H9 (cell line): ENCODE data around the gene CCDC88C. TPM values are rescaled to one million over a fixed set of nuclear protein-coding genes. Genes with fewer than 3 reads are reported as not detected.

Source experiments
- DNase-seq: peaks from one replicate; pipeline ENCODE4 v3.0.0-alpha.2; 2017
- H2AFZ ChIP-seq: one replicate; pipeline ENCODE4 v1.6.1; 2013; ENCODE audit warnings: mild to moderate bottlenecking, low read length, control low read depth, moderate library complexity
- H2AK5ac ChIP-seq: 2 replicates; pipeline ENCODE4 v1.6.1; 2013; ENCODE audit warnings: low read length, control low read depth, mixed read lengths; ENCODE audit not compliant: insufficient read length
- H2BK120ac ChIP-seq: one replicate; pipeline ENCODE4 v1.6.1; 2013; ENCODE audit warnings: low read depth, mild to moderate bottlenecking, low read length, control low read depth, inconsistent platforms; ENCODE audit not compliant: poor library complexity, severe bottlenecking
- H2BK12ac ChIP-seq: 2 replicates; pipeline ENCODE4 v1.6.1; 2013; ENCODE audit warnings: low read length, control low read depth, mixed read lengths, low read depth; ENCODE audit not compliant: insufficient read length
- H2BK15ac ChIP-seq: 2 replicates; pipeline ENCODE4 v1.6.1; 2013; ENCODE audit warnings: low read depth, low read length, control low read depth
- H2BK20ac ChIP-seq: one replicate; pipeline ENCODE4 v1.6.1; 2013; ENCODE audit warnings: low read depth, mild to moderate bottlenecking, low read length, control low read depth, inconsistent platforms; ENCODE audit not compliant: poor library complexity, severe bottlenecking
- H2BK5ac ChIP-seq: 2 replicates; pipeline ENCODE4 v1.6.1; 2013; ENCODE audit warnings: low read length, control low read depth, mixed read lengths; ENCODE audit not compliant: insufficient read length
- H3K14ac ChIP-seq: 2 replicates; pipeline ENCODE4 v1.6.1; 2013; ENCODE audit warnings: low read length, control low read depth; ENCODE audit not compliant: insufficient read depth
- H3K18ac ChIP-seq: 2 replicates; pipeline ENCODE4 v1.6.1; 2013; ENCODE audit warnings: low read depth, mild to moderate bottlenecking, mixed read lengths, low read length, control low read depth; ENCODE audit not compliant: insufficient read length
- H3K23ac ChIP-seq: 2 replicates; pipeline ENCODE4 v1.6.1; 2013; ENCODE audit warnings: low read length, control low read depth, mixed read lengths, low read depth; ENCODE audit not compliant: insufficient read length
- H3K23me2 ChIP-seq: 2 replicates; pipeline ENCODE4 v1.6.1; 2013; ENCODE audit warnings: low read depth, mild to moderate bottlenecking, mixed read lengths, low read length, control low read depth; ENCODE audit not compliant: insufficient read length, poor library complexity, severe bottlenecking
- H3K27ac ChIP-seq: 2 replicates; pipeline ENCODE4 v1.5.1; 2013; ENCODE audit warnings: low read length, control low read depth, mixed read lengths, low read depth; ENCODE audit not compliant: insufficient read length
- H3K27me3 ChIP-seq: 2 replicates; pipeline ENCODE4 v1.6.1; 2013; ENCODE audit warnings: low read length, control low read depth, inconsistent platforms; ENCODE audit not compliant: insufficient read depth
- H3K4ac ChIP-seq: 2 replicates; pipeline ENCODE4 v1.6.1; 2013; ENCODE audit warnings: low read depth, mild to moderate bottlenecking, control low read depth, inconsistent platforms, low read length, moderate library complexity
- H3K4me1 ChIP-seq: 2 replicates; pipeline ENCODE4 v1.6.1; 2013; ENCODE audit warnings: low read length, control low read depth, inconsistent platforms; ENCODE audit not compliant: insufficient read depth
- H3K4me2 ChIP-seq: 2 replicates; pipeline ENCODE4 v1.6.1; 2013; ENCODE audit warnings: low read length, control low read depth, mixed read lengths; ENCODE audit not compliant: insufficient read length, insufficient read depth
- H3K56ac ChIP-seq: 2 replicates; pipeline ENCODE4 v1.6.1; 2013; ENCODE audit warnings: low read depth, mild to moderate bottlenecking, mixed read lengths, low read length, control low read depth; ENCODE audit not compliant: insufficient read length
- H3K79me1 ChIP-seq: 2 replicates; pipeline ENCODE4 v1.6.1; 2013; ENCODE audit warnings: low read depth, mild to moderate bottlenecking, moderate library complexity, low read length, control low read depth, inconsistent platforms; ENCODE audit not compliant: insufficient read depth, poor library complexity, severe bottlenecking
- H3K79me2 ChIP-seq: 2 replicates; pipeline ENCODE4 v1.6.1; 2013; ENCODE audit warnings: low read length, control low read depth, inconsistent platforms; ENCODE audit not compliant: insufficient read depth
- H3K9ac ChIP-seq: 2 replicates; pipeline ENCODE4 v1.6.1; 2013; ENCODE audit warnings: low read length, control low read depth, mixed read lengths; ENCODE audit not compliant: insufficient read length; ENCODE audit errors: extremely low read depth
- H3K9me3 ChIP-seq: one replicate; pipeline ENCODE4 v1.6.1; 2013; ENCODE audit warnings: low read depth, low read length, inconsistent platforms; ENCODE audit not compliant: control insufficient read depth
- H3T11ph ChIP-seq: one replicate; pipeline ENCODE4 v1.6.1; 2013; ENCODE audit warnings: mild to moderate bottlenecking, low read length, control low read depth, inconsistent platforms
- H4K20me1 ChIP-seq: one replicate; pipeline ENCODE4 v1.6.1; 2013; ENCODE audit not compliant: control insufficient read depth, insufficient read length, insufficient read depth
- H4K5ac ChIP-seq: 2 replicates; pipeline ENCODE4 v1.6.1; 2013; ENCODE audit warnings: low read depth, mild to moderate bottlenecking, mixed read lengths, low read length, control low read depth; ENCODE audit not compliant: insufficient read length
- H4K8ac ChIP-seq: replicated peaks from 2 replicates; pipeline ENCODE4 v1.6.1; 2013; ENCODE audit warnings: low read length, control low read depth, mixed read lengths, low read depth; ENCODE audit not compliant: insufficient read length
- H4K91ac ChIP-seq: 2 replicates; pipeline ENCODE4 v1.6.1; 2013; ENCODE audit warnings: low read depth, mild to moderate bottlenecking, moderate library complexity, mixed read lengths, low read length, control low read depth; ENCODE audit not compliant: insufficient read length
- H3K27ac Mint-ChIP-seq, 3 experiments: 2 replicates in 2 of 3; 3 replicates in 1 of 3; pipeline ENCODE4 v1.8.0; 2020 to 2021; ENCODE audit warnings: mixed read lengths in 3 of 3, mild to moderate bottlenecking in 1 of 3, moderate library complexity in 1 of 3
- H3K27me3 Mint-ChIP-seq: 2 replicates; pipeline ENCODE4 v1.8.0; 2021; ENCODE audit warnings: low read depth, mild to moderate bottlenecking, moderate library complexity, mixed read lengths
- H3K36me3 Mint-ChIP-seq, 3 experiments: 2 replicates in 2 of 3; 3 replicates in 1 of 3; pipeline ENCODE4 v1.8.0; 2020 to 2021; ENCODE audit warnings: low read depth in 3 of 3, mixed read lengths in 3 of 3; ENCODE audit not compliant: insufficient read depth in 1 of 3
- H3K4me1 Mint-ChIP-seq, 2 experiments: 2 replicates each; pipeline ENCODE4 v1.8.0; 2020; ENCODE audit warnings: mixed read lengths in 2 of 2
- H3K4me3 Mint-ChIP-seq, 2 experiments: 2 replicates in 1 of 2; 3 replicates in 1 of 2; pipeline ENCODE4 v1.8.0; 2020 to 2021; ENCODE audit warnings: mild to moderate bottlenecking in 2 of 2, mixed read lengths in 2 of 2, moderate library complexity in 1 of 2
- H3K9me3 Mint-ChIP-seq, 2 experiments: 2 replicates in 1 of 2; 3 replicates in 1 of 2; pipeline ENCODE4 v1.8.0; 2020; ENCODE audit warnings: mild to moderate bottlenecking in 2 of 2, mixed read lengths in 2 of 2, moderate library complexity in 1 of 2
- CTCF ChIP-seq: fragments of 200-600 bp; sonication (generic); conservative IDR thresholded peaks from 3 replicates; pipeline ENCODE4 v1.8.0; 2021; ENCODE audit warnings: antibody characterized with exemption, mild to moderate bottlenecking
- WGBS: extraction: QIAGEN DNeasy Blood & Tissue Kit; methylation state at CpG from one replicate; pipeline ENCODE4 v1.1.7; 2013; ENCODE audit warnings: missing lambda C conversion rate, low lambda C conversion rate, mixed read lengths; ENCODE audit not compliant: insufficient read length; ENCODE audit errors: extremely low coverage; 5-methylcytosine and 5-hydroxymethylcytosine counted together
- total RNA-seq: library from RNA; stranded (reverse); gene quantifications from 2 replicates; pipeline ENCODE4 v1.2.1, GENCODE V29; 2021

CCDC88C gene
- total RNA-seq, 1 experiment from 2014 or later: 52.4 TPM

- no peak for TF ChIP-seq CTCF
- no peak overlapping the region for H3K9ac ChIP-seq
- no peak overlapping the region for H3K23ac ChIP-seq
- no peak overlapping the region for H3K4ac ChIP-seq
- H3K27ac Mint-ChIP-seq: no peak overlapping the region
- no CpG with 5 or more reads among the region's 2 CpGs for WGBS
- no peak overlapping the region for H2AK5ac ChIP-seq
- H3K79me2 ChIP-seq: no peaks in the 10 kb centered on the region
- H3K27me3 ChIP-seq: no peaks in the 10 kb centered on the region
- no peaks in the 10 kb centered on the region for H3K9me3 ChIP-seq
- H3K4me1 Mint-ChIP-seq: peaks cover 12 to 13% of the 10 kb centered on the region in 2 experiments
- no peak overlapping the region for H3K56ac ChIP-seq
- H4K5ac ChIP-seq: no peak overlapping the region
- H3K79me1 ChIP-seq: no peaks in the 10 kb centered on the region
- H2BK5ac ChIP-seq: no peak overlapping the region
- H3K36me3 Mint-ChIP-seq: peaks cover 12 to 19% (median 14%) of the 10 kb centered on the region in 3 experiments
- H3K9me3 Mint-ChIP-seq: peaks cover 10 to 16% of the 10 kb centered on the region in 2 experiments; a peak in 4 of 5 replicates
- H3K27me3 Mint-ChIP-seq: peaks cover 12% of the 10 kb centered on the region
- no peak overlapping the region for H2BK20ac ChIP-seq
- H4K8ac ChIP-seq: no peak overlapping the region
- H2BK120ac ChIP-seq: no peak overlapping the region
- no peak overlapping the region for H3T11ph ChIP-seq
- no peak overlapping the region for H2AFZ ChIP-seq
- no peak overlapping the region for H3K14ac ChIP-seq
- H3K27ac ChIP-seq: no peak overlapping the region
- H3K18ac ChIP-seq: no peak overlapping the region
- no peak for DNase-seq
- H4K20me1 ChIP-seq: no peaks in the 10 kb centered on the region
- H3K4me3 Mint-ChIP-seq: no peak overlapping the region
- no peak overlapping the region for H3K4me2 ChIP-seq
- H3K4me1 ChIP-seq: peaks cover 4% of the 10 kb centered on the region
- no peak overlapping the region for H4K91ac ChIP-seq
- H2BK15ac ChIP-seq: no peak overlapping the region
- H2BK12ac ChIP-seq: no peak overlapping the region
- no peaks in the 10 kb centered on the region for H3K23me2 ChIP-seq
Measured at GRCh38 chr14:91232052-91232451, 185.6 kb downstream of the CCDC88C start.
